B cell (primary cell): ENCODE data around the gene ZNF784. TPM values are rescaled to one million over a fixed set of nuclear protein-coding genes. Genes with fewer than 3 reads are reported as not detected.
A peak's percentile ranks its signal among the peaks of the same experiment; 100 is the strongest.

Experiments
- ATAC-seq: fragments of 200-7000 bp; cut with Tn5 transposase; one replicate; pipeline ENCODE4 v1.10.0; 2021; ENCODE audit warnings: low read depth, mild to moderate bottlenecking, moderate number of reproducible peaks, moderate library complexity
- CTCF ChIA-PET: fragments of 350-600 bp; sonication (Branson Sonifier 250); formaldehyde crosslinking; loops from one replicate; lab custom pipeline; 2021; ENCODE audit warnings: antibody characterized with exemption, inconsistent platforms; lab: Charles Lee
- POLR2A ChIA-PET: fragments of 350-600 bp; sonication (Branson Sonifier 250); formaldehyde crosslinking; loops from one replicate; lab custom pipeline; 2021; ENCODE audit warnings: antibody characterized with exemption; lab: Charles Lee
- DNase-seq: peaks from one replicate; pipeline ENCODE4 v3.0.0; 2013
- H2AFZ ChIP-seq: 2 replicates; pipeline ENCODE4 v1.6.1; 2012; ENCODE audit warnings: mild to moderate bottlenecking, low read depth, low read length; ENCODE audit not compliant: insufficient read depth, poor library complexity, severe bottlenecking
- H3K27ac ChIP-seq, 2 donors: 1 replicate in 1 of 2; 2 replicates in 1 of 2; pipeline ENCODE4 v1.5.1; 2012 to 2013; ENCODE audit warnings: low read length in 2 of 2, mild to moderate bottlenecking in 2 of 2, moderate library complexity in 1 of 2
- H3K27me3 ChIP-seq, 4 experiments: fragments of 200-600 bp in 1 of 4; sonication (generic) in 1 of 4; replicated peaks in 1 of 4; 1 replicate in 2 of 4; 2 replicates in 2 of 4; pipeline versions ENCODE4 v1.6.1 to v1.7.0; 2013 to 2016; ENCODE audit warnings: low read length in 3 of 4, mild to moderate bottlenecking in 2 of 4, mixed read lengths in 1 of 4, moderate library complexity in 1 of 4; ENCODE audit not compliant: insufficient read depth in 4 of 4, control insufficient read depth in 3 of 4; ENCODE audit errors: control extremely low read depth in 1 of 4
- H3K36me3 ChIP-seq, 2 experiments: replicated peaks in 1 of 2; 1 replicate in 1 of 2; 2 replicates in 1 of 2; pipeline versions ENCODE4 v1.6.1 to v1.7.1; 2013; ENCODE audit warnings: low read length in 1 of 2; ENCODE audit not compliant: insufficient read depth in 2 of 2, control insufficient read depth in 1 of 2; ENCODE audit errors: control extremely low read depth in 1 of 2, extremely low read depth in 1 of 2
- H3K4me1 ChIP-seq, 2 donors: fragments of 200-600 bp in 1 of 2; sonication (generic) in 1 of 2; 1 replicate in 1 of 2; 2 replicates in 1 of 2; pipeline versions ENCODE4 v1.5.1 to v1.6.1; 2013 to 2017; ENCODE audit warnings: low read length in 2 of 2; ENCODE audit not compliant: control insufficient read depth in 2 of 2, insufficient read depth in 2 of 2
- H3K4me2 ChIP-seq: replicated peaks from 2 replicates; pipeline ENCODE3; 2012; ENCODE audit warnings: mild to moderate bottlenecking, low read depth, low read length; ENCODE audit not compliant: poor library complexity, severe bottlenecking
- H3K4me3 ChIP-seq, 5 experiments: fragments of 200-600 bp in 1 of 5; sonication (generic) in 1 of 5; 1 replicate in 3 of 5; 2 replicates in 2 of 5; pipeline versions ENCODE4 v1.5.1 to v1.7.0; 2011 to 2016; ENCODE audit warnings: low read length in 4 of 5, mild to moderate bottlenecking in 4 of 5, low read depth in 2 of 5, control low read depth in 1 of 5, moderate library complexity in 1 of 5; ENCODE audit not compliant: insufficient read depth in 1 of 5; ENCODE audit errors: control extremely low read depth in 1 of 5, extremely low read depth in 1 of 5
- H3K79me2 ChIP-seq: fragments of 200-600 bp; sonication (generic); one replicate; pipeline ENCODE4 v1.6.0; 2016; ENCODE audit warnings: low read length; ENCODE audit not compliant: control insufficient read depth, insufficient read depth
- H3K9ac ChIP-seq: fragments of 200-600 bp; sonication (generic); 2 replicates; pipeline ENCODE4 v1.6.1; 2017; ENCODE audit warnings: mild to moderate bottlenecking, low read length, moderate library complexity
- H3K9me3 ChIP-seq, 3 donors: one replicate each; pipeline versions ENCODE4 v1.6.1 to v1.7.1; 2013; ENCODE audit warnings: low read length in 2 of 3; ENCODE audit not compliant: control insufficient read depth in 2 of 3, insufficient read depth in 1 of 3; ENCODE audit errors: control extremely low read depth in 1 of 3
- H4K20me1 ChIP-seq: 2 replicates; pipeline ENCODE4 v1.6.0; 2012; ENCODE audit warnings: mild to moderate bottlenecking, low read length; ENCODE audit not compliant: insufficient read depth, control insufficient read depth, poor library complexity, severe bottlenecking
- H3K27ac Mint-ChIP-seq: one replicate; pipeline ENCODE4 v1.8.0; 2021; ENCODE audit warnings: mixed read lengths
- H3K27me3 Mint-ChIP-seq: one replicate; pipeline ENCODE4 v1.8.0; 2021; ENCODE audit warnings: mixed read lengths
- H3K4me1 Mint-ChIP-seq: one replicate; pipeline ENCODE4 v1.8.0; 2021; ENCODE audit warnings: mixed read lengths
- H3K4me3 Mint-ChIP-seq: one replicate; pipeline ENCODE4 v1.8.0; 2021; ENCODE audit warnings: mixed read lengths
- H3K9me3 Mint-ChIP-seq: one replicate; pipeline ENCODE4 v1.8.0; 2022; ENCODE audit warnings: mixed read lengths; ENCODE audit not compliant: insufficient read depth
- CTCF ChIP-seq: fragments of 200-600 bp; IDR thresholded peaks from one replicate; pipeline ENCODE4 v1.8.0; 2022; ENCODE audit warnings: antibody characterized with exemption, mild to moderate bottlenecking
- EZH2 ChIP-seq: IDR thresholded peaks from 2 replicates; pipeline ENCODE4 v1.6.1; 2012; ENCODE audit warnings: borderline replicate concordance, low read depth, mild to moderate bottlenecking, moderate library complexity, low read length; ENCODE audit not compliant: insufficient read depth, poor library complexity, severe bottlenecking
- WGBS: methylation state at CpG from one replicate; pipeline ENCODE4 v1.1.5; 2013; ENCODE audit warnings: missing lambda C conversion rate; ENCODE audit not compliant: insufficient coverage; 5-methylcytosine and 5-hydroxymethylcytosine counted together
- intact Hi-C: fragments of 100-400 bp; cut with micrococcal nuclease; formaldehyde crosslinking; loops from one replicate; pipeline ENCODE4 v1.10.0; 2022
- polyA plus RNA-seq: library from polyadenylated mRNA; depleted of rRNA; stranded (reverse); fragments of >200 nt; gene quantifications from 2 replicates; pipeline ENCODE4 v1.2.3, GENCODE V29; 2012
- total RNA-seq, 2 donors: library from RNA; stranded (reverse); fragments of 120-200 nt in 1 of 2; gene quantifications; 1 replicate in 1 of 2; 2 replicates in 1 of 2; pipeline versions ENCODE4 v1.2.3 to v1.2.4, GENCODE V29; 2013 to 2022

The ZNF784 gene
- total and polyA plus RNA-seq, 2 donors (not counting 1 experiment from before 2014, with no cell fraction given) = 9.2 to 9.7 TPM

GRCh38 chr19:55653651-55654322 lies 29.4 kb upstream of the ZNF784 start:
- TF ChIP-seq CTCF = peak; percentile 100
- TF ChIP-seq EZH2 = no peak
- Histone ChIP-seq H3K4me3 (peak overlapping the region; percentile 66 to 98 (median 92)), H3K27me3 (no peaks in the 10 kb centered on the region), H3K27ac (peak overlapping the region; percentile 98 to 100), H3K4me1 (peaks cover 41 to 53% of the 10 kb centered on the region in 2 donors), H3K9ac (peak overlapping the region; percentile 93), H3K4me2 (peak overlapping the region; percentile 87), H3K79me2 (peaks cover 46% of the 10 kb centered on the region), H2AFZ (peak overlapping the region; percentile 85), H3K36me3 (peaks cover 0 to 38% of the 10 kb centered on the region in 2 experiments), H4K20me1 (peaks cover 34% of the 10 kb centered on the region), H3K9me3 (no peaks in the 10 kb centered on the region)
- Mint-ChIP-seq H3K9me3 (no peaks in the 10 kb centered on the region), H3K4me3 (peak overlapping the region; percentile 93), H3K27me3 (no peaks in the 10 kb centered on the region), H3K4me1 (peaks cover 56% of the 10 kb centered on the region), H3K27ac (peak overlapping the region; percentile 96)
- peak; percentile 42 for ATAC-seq
- peak; percentile 100 for DNase-seq
- intact Hi-C loops = loop anchor here (1.0 kb wide), 5 partner anchors 10 to 394 kb away; partner anchors contain the start of genes EPN1, PPP6R1, ZNF581 and ZNF865
- ChIA-PET POLR2A (interaction anchor here (0.6 to 1.7 kb wide), 27 partner anchors 9 to 1517 kb away, joined by 3 to 17 read pairs (median 5); partner anchors contain the start of genes EPN1, FIZ1, MBOAT7 and ZNF444), CTCF (interaction anchor here (0.7 to 3.9 kb wide), 16 partner anchors 9 to 400 kb away, joined by 3 to 87 read pairs (median 5); partner anchors contain the start of genes FIZ1, ZNF524, ZNF580 and ZNF581)
- under 1% methylated on average over 56 of the region's 57 CpGs for WGBS
